NT2/D1 (cell line): Measurements from ENCODE around the gene PRDM12.

Source experiments
- SUZ12 ChIP-seq: IDR thresholded peaks from 2 replicates; pipeline ENCODE4 v1.6.1; 2011; ENCODE audit not compliant: insufficient read length, insufficient read depth; ENCODE audit errors: extremely low read depth
- YY1 ChIP-seq: IDR thresholded peaks from 2 replicates; pipeline ENCODE4 v1.6.1; 2011; ENCODE audit not compliant: insufficient read length, insufficient read depth
- ZNF274 ChIP-seq: IDR thresholded peaks from 2 replicates; pipeline ENCODE4 v1.6.1; 2011; ENCODE audit warnings: mild to moderate bottlenecking, low read depth, low read length

DNA sequence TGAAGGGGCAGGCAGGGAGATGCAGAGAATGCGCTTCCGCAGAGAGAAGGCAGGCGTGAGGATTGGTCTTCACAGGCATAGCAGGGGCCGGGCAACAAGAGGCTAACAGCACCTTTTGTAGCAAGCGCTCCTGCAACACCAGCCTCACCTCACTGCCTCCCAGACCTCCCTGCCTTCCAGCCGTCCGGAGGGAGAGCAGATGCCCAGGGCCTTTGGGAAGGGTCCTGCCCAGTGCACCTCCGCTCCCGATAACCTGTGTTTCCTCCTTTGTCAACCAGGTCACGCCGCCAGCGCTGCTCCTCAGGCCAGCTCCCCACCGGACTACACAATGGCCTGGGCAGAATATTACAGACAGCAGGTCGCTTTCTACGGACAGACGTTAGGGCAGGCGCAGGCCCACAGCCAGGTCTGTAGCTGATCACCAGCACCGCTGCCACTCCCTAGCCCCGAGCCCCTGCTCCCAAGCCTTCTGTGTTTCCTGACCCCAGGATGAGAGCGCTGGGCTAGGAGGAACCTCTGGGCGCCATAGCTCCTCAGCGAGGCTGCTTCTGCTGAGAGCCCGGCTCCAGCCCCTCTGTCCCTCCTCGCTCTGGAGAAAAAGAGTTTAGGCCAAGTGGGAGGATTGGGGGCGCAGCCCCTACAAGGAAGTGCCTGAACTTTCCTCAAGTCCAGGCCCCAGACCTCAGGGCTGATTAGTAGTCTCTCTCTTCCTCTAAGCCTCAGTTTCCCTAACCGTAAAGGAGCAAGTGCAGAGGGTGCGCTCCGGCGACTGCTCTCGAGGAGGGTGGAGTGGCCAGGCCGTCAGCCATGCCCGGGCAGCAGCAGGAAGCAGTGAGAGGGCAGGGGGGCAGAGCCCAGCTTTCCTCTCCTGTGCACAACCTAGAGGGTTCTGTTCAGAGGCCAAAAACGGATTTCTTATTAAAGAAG is 28.4 kb upstream of the PRDM12 start:
- TF ChIP-seq YY1 (no peak), SUZ12 (no peak), ZNF274 (no peak)
